Osteocyte (in vitro differentiated cells): ENCODE measurements around the gene PACC1. TPM values are rescaled to one million over a fixed set of nuclear protein-coding genes. Genes with fewer than 3 reads are reported as not detected.

Experiments
- DNase-seq: peaks from one replicate; pipeline ENCODE4 v3.0.0; 2021; ENCODE audit warnings: mixed read lengths; ENCODE audit not compliant: unreplicated experiment; ENCODE audit errors: extremely low spot score
- H3K27ac Mint-ChIP-seq: one replicate; pipeline ENCODE4 v1.8.0; 2021; ENCODE audit warnings: mild to moderate bottlenecking, mixed read lengths; ENCODE audit not compliant: unreplicated experiment
- H3K27me3 Mint-ChIP-seq: one replicate; pipeline ENCODE4 v1.8.0; 2021; ENCODE audit warnings: mixed read lengths; ENCODE audit not compliant: unreplicated experiment
- H3K36me3 Mint-ChIP-seq: one replicate; pipeline ENCODE4 v1.8.0; 2021; ENCODE audit warnings: mixed read lengths; ENCODE audit not compliant: unreplicated experiment
- H3K4me1 Mint-ChIP-seq: one replicate; pipeline ENCODE4 v1.8.0; 2021; ENCODE audit warnings: mixed read lengths; ENCODE audit not compliant: unreplicated experiment
- H3K4me3 Mint-ChIP-seq: one replicate; pipeline ENCODE4 v1.8.0; 2021; ENCODE audit warnings: mild to moderate bottlenecking, moderate library complexity, mixed read lengths; ENCODE audit not compliant: unreplicated experiment
- H3K9me3 Mint-ChIP-seq: one replicate; pipeline ENCODE4 v1.8.0; 2021; ENCODE audit warnings: mixed read lengths; ENCODE audit not compliant: unreplicated experiment
- CTCF ChIP-seq: fragments of 200-600 bp; sonication (generic); IDR thresholded peaks from 2 replicates; pipeline ENCODE4 v1.5.0; 2021; ENCODE audit warnings: antibody characterized with exemption, mild to moderate bottlenecking, moderate library complexity
- total RNA-seq: library from RNA; stranded (reverse); gene quantifications from 2 replicates; pipeline ENCODE4 v1.2.1, GENCODE V29; 2021

The PACC1 gene
- total RNA-seq, 1 donor from 2014 or later, result 11.4 TPM

- Mint-ChIP-seq H3K27me3 (no peaks in the 10 kb centered on the region), H3K27ac (no peak overlapping the region), H3K9me3 (no peaks in the 10 kb centered on the region), H3K4me1 (no peaks in the 10 kb centered on the region), H3K4me3 (no peak overlapping the region), H3K36me3 (peaks cover 23% of the 10 kb centered on the region)
- no peak for DNase-seq
- no peak for TF ChIP-seq CTCF
These were observed 60.2 kb downstream of the PACC1 start for GRCh38 chr1:212354464-212354863.

- Mint-ChIP-seq H3K36me3 (peaks cover 24% of the 10 kb centered on the region), H3K27ac (no peak overlapping the region), H3K4me3 (no peak overlapping the region), H3K9me3 (no peaks in the 10 kb centered on the region), H3K27me3 (no peaks in the 10 kb centered on the region), H3K4me1 (no peaks in the 10 kb centered on the region)
- no peak for TF ChIP-seq CTCF
- no peak for DNase-seq
These were observed 61.5 kb downstream of the PACC1 start for GRCh38 chr1:212353181-212353580.

- no peaks in the 10 kb centered on the region for H3K27me3 Mint-ChIP-seq
These were observed 62.9 kb downstream of the PACC1 start for GRCh38 chr1:212351588-212352362.

GRCh38 chr1:212346601-212347000 lies 68.1 kb downstream of the PACC1 start:
- no peaks in the 10 kb centered on the region for H3K9me3 Mint-ChIP-seq
- H3K36me3 Mint-ChIP-seq, result peaks cover 27% of the 10 kb centered on the region
- no peak overlapping the region for H3K27ac Mint-ChIP-seq
- no peak for DNase-seq
- no peak for TF ChIP-seq CTCF
- no peak overlapping the region for H3K4me3 Mint-ChIP-seq
- H3K4me1 Mint-ChIP-seq, result no peaks in the 10 kb centered on the region
- no peaks in the 10 kb centered on the region for H3K27me3 Mint-ChIP-seq

More at GRCh38 chr1:212351588-212352362, 62.9 kb downstream of the PACC1 start:
- no peak for TF ChIP-seq CTCF
- no peak for DNase-seq
- H3K27ac Mint-ChIP-seq, result no peak overlapping the region
- H3K4me3 Mint-ChIP-seq, result no peak overlapping the region
- H3K9me3 Mint-ChIP-seq, result no peaks in the 10 kb centered on the region
- H3K36me3 Mint-ChIP-seq, result peaks cover 28% of the 10 kb centered on the region
- H3K4me1 Mint-ChIP-seq, result no peaks in the 10 kb centered on the region

- no peak for DNase-seq
- no peak for TF ChIP-seq CTCF
- Mint-ChIP-seq H3K9me3 (no peaks in the 10 kb centered on the region), H3K4me1 (no peaks in the 10 kb centered on the region), H3K4me3 (no peak overlapping the region), H3K36me3 (peaks cover 24% of the 10 kb centered on the region), H3K27me3 (no peaks in the 10 kb centered on the region), H3K27ac (no peak overlapping the region)
These were observed 69.8 kb downstream of the PACC1 start for GRCh38 chr1:212344905-212345304.
